Ishikawa (cell line): Measurements from ENCODE around the gene RAD1.

ENCODE experiments used
- CEBPB ChIP-seq: IDR thresholded peaks from 2 replicates; pipeline ENCODE4 v1.6.1; 2012
- CREB1 ChIP-seq: IDR thresholded peaks from 2 replicates; pipeline ENCODE4 v1.6.1; 2012; ENCODE audit warnings: low read depth
- EGR1 ChIP-seq: IDR thresholded peaks from 2 replicates; pipeline ENCODE4 v1.6.1; 2012
- EP300 ChIP-seq: IDR thresholded peaks from 2 replicates; pipeline ENCODE4 v1.6.1; 2012; ENCODE audit warnings: borderline replicate concordance
- FOXM1 ChIP-seq: IDR thresholded peaks from 2 replicates; pipeline ENCODE4 v1.6.1; 2012; ENCODE audit warnings: low read depth, borderline replicate concordance
- MAX ChIP-seq: IDR thresholded peaks from 2 replicates; pipeline ENCODE4 v1.6.1; 2012
- NFIC ChIP-seq: IDR thresholded peaks from 2 replicates; pipeline ENCODE4 v1.6.1; 2012
- RAD21 ChIP-seq: IDR thresholded peaks from 2 replicates; pipeline ENCODE4 v1.6.1; 2012; ENCODE audit warnings: low read depth
- TAF1 ChIP-seq: IDR thresholded peaks from 2 replicates; pipeline ENCODE4 v1.6.1; 2012; ENCODE audit warnings: low read depth, mild to moderate bottlenecking
- TCF12 ChIP-seq: IDR thresholded peaks from 2 replicates; pipeline ENCODE4 v1.6.1; 2012; ENCODE audit warnings: low read depth
- TEAD4 ChIP-seq: IDR thresholded peaks from 2 replicates; pipeline ENCODE4 v1.6.1; 2012
- YY1 ChIP-seq: IDR thresholded peaks from 2 replicates; pipeline ENCODE4 v1.6.1; 2012; ENCODE audit warnings: low read depth
- ZBTB7A ChIP-seq: IDR thresholded peaks from 2 replicates; pipeline ENCODE4 v1.6.1; 2012; ENCODE audit warnings: low read depth
- TF ChIP-seq, protein P1 (sequence below): IDR thresholded peaks from 2 replicates; pipeline ENCODE4 v1.6.1; 2012; ENCODE audit warnings: low read depth, mild to moderate bottlenecking
- TF ChIP-seq, protein P2 (sequence below): IDR thresholded peaks from 2 replicates; pipeline ENCODE4 v1.6.1; 2012

RAD1 gene

DNA sequence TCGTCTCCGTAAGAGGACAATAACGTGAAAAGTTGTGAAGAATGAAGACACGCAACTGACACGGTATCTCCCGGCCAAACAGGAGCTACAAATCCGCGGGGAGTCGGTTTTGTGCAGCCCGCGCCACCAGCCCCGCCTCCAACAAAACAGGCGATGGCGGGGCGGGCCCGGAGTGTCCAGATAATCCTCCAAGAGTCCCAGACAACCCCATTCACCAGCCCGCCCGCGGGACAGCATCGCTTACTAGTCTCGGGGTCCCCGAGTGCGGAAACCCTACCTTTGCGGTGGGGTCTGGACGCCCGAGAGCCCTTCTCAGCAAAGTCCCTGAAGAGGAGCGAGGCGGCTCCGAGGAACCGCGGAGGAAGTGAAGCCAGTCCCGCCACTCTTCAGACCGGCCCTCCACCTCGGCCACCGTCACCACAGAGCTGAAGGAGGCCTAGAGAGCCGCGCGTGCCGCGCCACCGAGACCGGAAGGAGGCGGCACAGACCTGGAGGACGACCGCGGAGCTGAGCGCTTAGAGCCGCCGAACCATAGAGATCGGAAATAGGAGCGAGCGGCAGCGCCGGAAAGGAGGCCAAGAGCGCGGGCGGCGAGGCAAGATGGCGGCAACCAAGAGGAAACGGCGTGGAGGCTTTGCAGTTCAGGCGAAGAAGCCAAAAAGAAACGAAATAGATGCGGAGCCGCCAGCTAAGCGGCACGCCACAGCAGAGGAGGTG, at the start of gene RAD1, which contains the start of gene BRIX1:
RAD1 (minus strand) TSS at position 366 of the 717 bp plus-strand sequence. CDS start 612 bp downstream, outside the sequence.
BRIX1 (plus strand) TSS at position 573 of the 717 bp plus-strand sequence; CDS start at position 601, 28 bp downstream.
- no peak; the same call in 1 of the 2 replicates for TF ChIP-seq CEBPB
- peak; percentile 30 for TF ChIP-seq NFIC
- TF ChIP-seq YY1 = peak; percentile 97
- peak; percentile 69 for TF ChIP-seq TCF12
- no peak for TF ChIP-seq CREB1
- peak; percentile 84 for TF ChIP-seq EGR1
- no peak for TF ChIP-seq FOXM1
- TF ChIP-seq, protein P1, sequence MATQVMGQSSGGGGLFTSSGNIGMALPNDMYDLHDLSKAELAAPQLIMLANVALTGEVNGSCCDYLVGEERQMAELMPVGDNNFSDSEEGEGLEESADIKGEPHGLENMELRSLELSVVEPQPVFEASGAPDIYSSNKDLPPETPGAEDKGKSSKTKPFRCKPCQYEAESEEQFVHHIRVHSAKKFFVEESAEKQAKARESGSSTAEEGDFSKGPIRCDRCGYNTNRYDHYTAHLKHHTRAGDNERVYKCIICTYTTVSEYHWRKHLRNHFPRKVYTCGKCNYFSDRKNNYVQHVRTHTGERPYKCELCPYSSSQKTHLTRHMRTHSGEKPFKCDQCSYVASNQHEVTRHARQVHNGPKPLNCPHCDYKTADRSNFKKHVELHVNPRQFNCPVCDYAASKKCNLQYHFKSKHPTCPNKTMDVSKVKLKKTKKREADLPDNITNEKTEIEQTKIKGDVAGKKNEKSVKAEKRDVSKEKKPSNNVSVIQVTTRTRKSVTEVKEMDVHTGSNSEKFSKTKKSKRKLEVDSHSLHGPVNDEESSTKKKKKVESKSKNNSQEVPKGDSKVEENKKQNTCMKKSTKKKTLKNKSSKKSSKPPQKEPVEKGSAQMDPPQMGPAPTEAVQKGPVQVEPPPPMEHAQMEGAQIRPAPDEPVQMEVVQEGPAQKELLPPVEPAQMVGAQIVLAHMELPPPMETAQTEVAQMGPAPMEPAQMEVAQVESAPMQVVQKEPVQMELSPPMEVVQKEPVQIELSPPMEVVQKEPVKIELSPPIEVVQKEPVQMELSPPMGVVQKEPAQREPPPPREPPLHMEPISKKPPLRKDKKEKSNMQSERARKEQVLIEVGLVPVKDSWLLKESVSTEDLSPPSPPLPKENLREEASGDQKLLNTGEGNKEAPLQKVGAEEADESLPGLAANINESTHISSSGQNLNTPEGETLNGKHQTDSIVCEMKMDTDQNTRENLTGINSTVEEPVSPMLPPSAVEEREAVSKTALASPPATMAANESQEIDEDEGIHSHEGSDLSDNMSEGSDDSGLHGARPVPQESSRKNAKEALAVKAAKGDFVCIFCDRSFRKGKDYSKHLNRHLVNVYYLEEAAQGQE = peak; percentile 13; the same call in 1 of the 2 replicates
- peak; percentile 98 for TF ChIP-seq TAF1
- TF ChIP-seq MAX = peak; percentile 92
- no peak for TF ChIP-seq RAD21
- no peak for TF ChIP-seq ZBTB7A
- peak; percentile 55; the same call in 1 of the 2 replicates for TF ChIP-seq TEAD4

DNA sequence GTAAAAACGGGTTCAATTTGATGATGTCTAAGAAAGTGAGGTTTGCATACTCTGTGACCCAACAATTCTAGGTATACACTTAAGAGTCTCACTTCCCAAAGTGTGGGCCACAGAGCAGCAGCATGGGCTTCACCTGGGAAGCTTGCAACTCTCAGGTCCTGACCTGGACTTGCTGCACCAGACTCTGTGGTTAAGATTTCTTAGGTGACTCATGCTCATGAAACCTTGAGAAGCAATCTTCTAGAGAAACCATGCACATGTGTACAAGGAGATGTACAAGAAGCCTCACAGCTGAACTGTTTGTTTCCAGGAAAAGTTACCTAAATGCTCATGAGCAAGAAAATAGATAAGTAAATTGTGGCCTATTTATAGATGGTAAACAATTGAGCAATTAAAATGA, 44.0 kb upstream of the RAD1 start:
- TF ChIP-seq CEBPB = no peak

DNA sequence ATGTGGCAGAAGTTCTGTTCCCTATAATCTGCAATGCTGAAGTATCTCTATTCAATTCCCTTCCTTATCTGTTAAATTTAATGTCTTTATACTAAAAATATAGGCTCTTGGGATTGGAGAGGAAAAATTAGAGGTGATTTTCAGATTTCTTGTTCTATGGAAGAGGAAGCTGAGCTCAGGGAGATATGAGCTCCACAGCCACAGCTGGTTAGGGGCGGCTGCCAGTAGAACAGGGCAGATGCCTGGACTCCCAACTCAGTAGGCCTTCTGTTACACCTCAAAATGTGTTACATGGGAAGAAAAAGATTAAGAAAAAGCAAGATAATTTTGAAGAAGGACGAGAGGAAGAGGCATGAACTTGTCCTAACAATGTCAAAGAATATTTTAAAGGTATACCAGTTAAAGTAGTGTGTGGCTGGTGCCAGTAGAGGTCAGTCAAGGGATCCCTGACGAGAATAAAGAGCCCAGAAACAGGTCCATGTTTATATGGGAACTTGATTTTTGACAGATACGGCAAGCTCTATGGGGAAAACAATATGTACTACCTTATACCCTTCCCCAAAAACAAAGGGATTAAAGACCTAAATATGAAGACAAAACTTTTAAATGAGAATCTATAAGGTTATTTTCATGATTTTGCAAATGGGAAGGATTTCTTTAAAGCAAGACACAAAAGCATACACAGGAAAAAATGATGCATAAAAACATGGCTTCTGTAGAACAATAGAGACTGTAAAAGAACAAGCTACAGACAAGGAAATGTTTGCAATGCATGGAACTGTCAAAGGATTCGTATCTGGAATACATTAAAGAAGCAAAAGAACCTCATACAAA, 42.8 kb upstream of the RAD1 start:
- TF ChIP-seq RAD21 (peak; percentile 42; the same call in 1 of the 2 replicates), EP300 (no peak), YY1 (no peak), EGR1 (no peak)

GRCh38 chr5:34957321-34957720, 42.0 kb upstream of the RAD1 start:
- no peak for TF ChIP-seq ZBTB7A
- no peak for TF ChIP-seq EGR1
- TF ChIP-seq FOXM1 = no peak
- no peak for TF ChIP-seq TCF12
- TF ChIP-seq TAF1 = no peak
- no peak for TF ChIP-seq TEAD4

DNA sequence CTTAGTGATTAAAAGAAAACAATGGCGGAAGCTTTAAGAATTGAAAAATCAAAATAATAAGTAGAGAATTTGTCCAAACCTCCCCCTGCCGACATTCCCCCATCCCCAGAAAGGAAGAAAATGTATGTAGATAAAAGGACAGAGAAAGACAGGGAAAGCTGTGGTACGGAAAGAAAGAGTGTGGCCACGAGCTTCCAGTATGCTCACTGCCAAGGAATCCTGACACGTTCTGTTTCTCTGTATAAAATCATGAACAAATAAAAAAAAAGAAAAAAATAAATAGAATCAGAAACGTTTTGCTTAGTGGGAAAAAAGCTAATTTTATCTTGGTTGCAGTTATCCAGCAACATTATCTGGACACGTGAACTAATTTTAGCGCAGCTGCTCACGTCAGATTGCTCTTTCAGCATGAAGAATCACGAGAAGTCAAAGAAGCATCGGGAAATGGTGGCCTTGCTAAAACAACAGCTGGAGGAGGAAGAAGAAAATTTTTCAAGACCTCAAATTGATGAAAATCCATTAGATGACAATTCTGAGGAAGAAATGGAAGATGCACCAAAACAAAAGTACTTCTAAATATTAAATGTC, 29.2 kb upstream of the RAD1 start:
- TF ChIP-seq TAF1 (no peak), NFIC (no peak), MAX (no peak), CREB1 (no peak), ZBTB7A (no peak)
- TF ChIP-seq, protein P2, sequence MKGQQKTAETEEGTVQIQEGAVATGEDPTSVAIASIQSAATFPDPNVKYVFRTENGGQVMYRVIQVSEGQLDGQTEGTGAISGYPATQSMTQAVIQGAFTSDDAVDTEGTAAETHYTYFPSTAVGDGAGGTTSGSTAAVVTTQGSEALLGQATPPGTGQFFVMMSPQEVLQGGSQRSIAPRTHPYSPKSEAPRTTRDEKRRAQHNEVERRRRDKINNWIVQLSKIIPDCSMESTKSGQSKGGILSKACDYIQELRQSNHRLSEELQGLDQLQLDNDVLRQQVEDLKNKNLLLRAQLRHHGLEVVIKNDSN = no peak
- TF ChIP-seq, protein P1 = no peak

DNA sequence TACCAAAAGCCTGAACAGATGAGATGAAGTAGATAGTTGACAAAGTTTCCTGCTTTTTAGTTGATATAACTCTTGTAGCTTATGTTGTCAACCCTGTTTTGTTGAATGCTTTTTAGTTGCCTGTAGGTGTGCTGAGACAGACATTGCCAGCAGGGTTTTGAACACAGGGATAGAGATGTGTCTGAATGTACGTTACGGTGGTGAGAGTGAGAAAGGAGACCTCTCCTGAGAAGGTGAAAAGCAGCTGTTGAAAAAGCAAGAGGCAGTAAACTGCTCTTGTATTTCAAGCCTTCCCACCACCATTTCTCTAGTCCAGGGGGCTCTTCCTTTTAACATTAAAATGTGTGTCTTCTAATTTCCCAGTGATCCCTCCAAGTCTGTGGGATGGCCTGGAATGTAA, 28.7 kb upstream of the RAD1 start:
- no peak for TF ChIP-seq RAD21
- TF ChIP-seq, protein P2 = no peak
- TF ChIP-seq TCF12 = no peak
- TF ChIP-seq CREB1 = no peak
- no peak for TF ChIP-seq EP300
- TF ChIP-seq EGR1 = no peak
- TF ChIP-seq TEAD4 = no peak
- no peak for TF ChIP-seq NFIC
- TF ChIP-seq TAF1 = no peak
- no peak for TF ChIP-seq CEBPB
- TF ChIP-seq, protein P1 = no peak
- TF ChIP-seq YY1 = no peak
